H1 (cell line): ENCODE data around the gene GRIA1. TPM values are rescaled to one million over a fixed set of nuclear protein-coding genes. Genes with fewer than 3 reads are reported as not detected.

ENCODE experiments used
- CHD7 ChIP-seq: fragments of 300-600 bp; sonication (generic); IDR thresholded peaks from 2 replicates; pipeline ENCODE4 v1.7.1; 2012; ENCODE audit warnings: low read length, moderate library complexity, mild to moderate bottlenecking, inconsistent platforms; ENCODE audit not compliant: insufficient replicate concordance
- EGR1 ChIP-seq: IDR thresholded peaks from 2 replicates; pipeline ENCODE4 v1.6.1; 2011; ENCODE audit warnings: low read depth, low read length, borderline replicate concordance
- GTF2F1 ChIP-seq: IDR thresholded peaks from 2 replicates; pipeline ENCODE4 v1.6.1; 2012; ENCODE audit warnings: low read depth, low read length, improper control_type of control experiment, borderline replicate concordance
- RNF2 ChIP-seq: fragments of 200-900, 300-1000 bp; sonication (generic); IDR thresholded peaks from 2 replicates; pipeline ENCODE4 v1.7.1; 2016; ENCODE audit warnings: borderline replicate concordance, low read depth, mild to moderate bottlenecking, antibody characterized with exemption, low read length; ENCODE audit not compliant: poor library complexity, severe bottlenecking; ENCODE audit errors: missing control alignments
- SIN3A ChIP-seq, 2 experiments: IDR thresholded peaks in 1 of 2; conservative IDR thresholded peaks in 1 of 2; 2 replicates each; pipeline ENCODE4 v1.6.1; 2011 to 2012; ENCODE audit warnings: low read length in 2 of 2, improper control_type of control experiment in 1 of 2, low read depth in 1 of 2, mild to moderate bottlenecking in 1 of 2
- polyA plus RNA-seq, 7 experiments: library from polyadenylated mRNA; depleted of rRNA in 3 of 7; stranded (reverse) in 5 of 7; unstranded in 2 of 7; fragments of >200 nt in 5 of 7; fragments of 200-250 nt in 2 of 7; gene quantifications; 1 replicate in 5 of 7; 2 replicates in 1 of 7; 4 replicates in 1 of 7; pipeline versions ENCODE4 v1.2.1 to v1.2.3, GENCODE V29; 2011 to 2013; ENCODE audit warnings: missing spikeins in 2 of 7, mixed read lengths in 2 of 7
- total RNA-seq: library from RNA; stranded (reverse); fragmentation: NEBNext Ultra II Directional; extraction: Animal tissue kit (Norgen Biotek cat#: 25700); gene quantifications from 2 replicates; pipeline ENCODE4 v1.2.1, GENCODE V29; 2021
- TF ChIP-seq, protein P1 (sequence below), 3 experiments: IDR thresholded peaks; 1 replicate in 2 of 3; 2 replicates in 1 of 3; pipeline versions ENCODE4 v1.5.1 to v1.6.1; 2011; ENCODE audit warnings: low read length in 3 of 3, mild to moderate bottlenecking in 3 of 3, inconsistent platforms in 2 of 3, low read depth in 1 of 3, moderate library complexity in 1 of 3; ENCODE audit not compliant: insufficient read depth in 1 of 3; ENCODE audit errors: control extremely low read depth in 1 of 3
- TF ChIP-seq, protein P2 (sequence below): IDR thresholded peaks from 2 replicates; pipeline ENCODE4 v1.6.1; 2011; ENCODE audit warnings: low read depth, mild to moderate bottlenecking, low read length; ENCODE audit not compliant: insufficient read depth

Gene GRIA1
- total and polyA plus RNA-seq, 2 of the 8 experiments (the other 6 are each of a cell fraction or from before 2014, with no cell fraction given), result 0.97 to 2.5 TPM

DNA sequence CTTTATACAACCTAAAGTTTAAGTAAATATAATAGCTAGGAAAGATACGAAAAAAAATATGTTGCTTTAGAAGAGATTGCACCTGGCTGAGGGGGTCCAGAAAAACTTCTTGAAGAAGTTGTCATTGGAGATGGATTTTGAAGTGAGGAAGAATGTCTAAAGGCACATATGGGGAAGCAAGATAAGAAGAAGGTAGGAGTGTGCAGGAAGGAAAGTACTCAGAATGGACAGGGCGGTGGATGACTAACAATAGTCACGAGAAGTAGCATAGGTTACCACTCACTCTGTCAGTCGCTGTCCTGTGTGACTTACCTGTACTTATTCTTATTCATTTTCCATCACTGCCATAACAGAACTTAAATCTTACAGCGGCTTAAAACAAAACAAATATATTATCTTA is 251.6 kb downstream of the GRIA1 start (continued):
- TF ChIP-seq CHD7 (no peak), EGR1 (no peak), GTF2F1 (no peak), RNF2 (no peak), SIN3A (conservative IDR thresholded peaks at IDR 0.05 in 1 of 2, IDR thresholded peaks at IDR 0.05 in 1 of 2; ENCODE audit: low read depth in 1 of 2, low read length in 2 of 2) (no peak)
- TF ChIP-seq, protein P1, sequence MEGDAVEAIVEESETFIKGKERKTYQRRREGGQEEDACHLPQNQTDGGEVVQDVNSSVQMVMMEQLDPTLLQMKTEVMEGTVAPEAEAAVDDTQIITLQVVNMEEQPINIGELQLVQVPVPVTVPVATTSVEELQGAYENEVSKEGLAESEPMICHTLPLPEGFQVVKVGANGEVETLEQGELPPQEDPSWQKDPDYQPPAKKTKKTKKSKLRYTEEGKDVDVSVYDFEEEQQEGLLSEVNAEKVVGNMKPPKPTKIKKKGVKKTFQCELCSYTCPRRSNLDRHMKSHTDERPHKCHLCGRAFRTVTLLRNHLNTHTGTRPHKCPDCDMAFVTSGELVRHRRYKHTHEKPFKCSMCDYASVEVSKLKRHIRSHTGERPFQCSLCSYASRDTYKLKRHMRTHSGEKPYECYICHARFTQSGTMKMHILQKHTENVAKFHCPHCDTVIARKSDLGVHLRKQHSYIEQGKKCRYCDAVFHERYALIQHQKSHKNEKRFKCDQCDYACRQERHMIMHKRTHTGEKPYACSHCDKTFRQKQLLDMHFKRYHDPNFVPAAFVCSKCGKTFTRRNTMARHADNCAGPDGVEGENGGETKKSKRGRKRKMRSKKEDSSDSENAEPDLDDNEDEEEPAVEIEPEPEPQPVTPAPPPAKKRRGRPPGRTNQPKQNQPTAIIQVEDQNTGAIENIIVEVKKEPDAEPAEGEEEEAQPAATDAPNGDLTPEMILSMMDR (IDR thresholded peaks at IDR 0.05; ENCODE audit: control extremely low read depth in 1 of 3, insufficient read depth in 1 of 3, low read depth in 1 of 3, low read length in 3 of 3), result no peak
- TF ChIP-seq, protein P2, sequence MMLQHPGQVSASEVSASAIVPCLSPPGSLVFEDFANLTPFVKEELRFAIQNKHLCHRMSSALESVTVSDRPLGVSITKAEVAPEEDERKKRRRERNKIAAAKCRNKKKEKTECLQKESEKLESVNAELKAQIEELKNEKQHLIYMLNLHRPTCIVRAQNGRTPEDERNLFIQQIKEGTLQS, result no peak
